OCI-LY3 (cell line): ENCODE results near the gene GDPGP1.

ENCODE experiments used
- EZH2phosphoT487 ChIP-seq: fragments of 200-600 bp; shearing (Covaris generic); IDR thresholded peaks from 2 replicates; pipeline ENCODE4 v1.6.1; 2018; ENCODE audit warnings: antibody characterized with exemption, mixed run types, low read depth
- TF ChIP-seq, protein P1 (sequence below): fragments of 200-600, 300-600 bp; sonication (generic); IDR thresholded peaks from 2 replicates; pipeline ENCODE4 v1.5.1; 2014; ENCODE audit warnings: antibody characterized with exemption, low read length, low read depth

DNA sequence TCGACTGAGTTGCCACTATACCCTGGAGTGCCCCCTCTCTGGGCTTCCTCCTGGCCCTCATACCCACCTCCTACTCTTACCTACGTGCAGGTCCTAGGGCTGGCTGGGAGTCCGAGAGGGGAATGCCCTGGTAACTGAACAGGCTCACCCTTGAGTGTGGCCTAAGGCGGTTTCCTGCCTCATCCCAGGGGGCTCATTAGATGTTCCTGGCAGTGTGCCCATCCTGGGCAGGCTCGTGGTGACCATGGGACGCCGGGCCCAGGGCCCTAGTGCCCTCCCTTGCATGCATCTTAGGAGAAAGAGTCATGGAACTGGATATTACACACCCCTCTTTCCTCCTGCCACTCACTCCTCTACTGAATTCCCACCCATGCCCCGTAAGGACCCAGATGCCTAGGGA is 30.1 kb upstream of the GDPGP1 start:
- TF ChIP-seq, protein P1, sequence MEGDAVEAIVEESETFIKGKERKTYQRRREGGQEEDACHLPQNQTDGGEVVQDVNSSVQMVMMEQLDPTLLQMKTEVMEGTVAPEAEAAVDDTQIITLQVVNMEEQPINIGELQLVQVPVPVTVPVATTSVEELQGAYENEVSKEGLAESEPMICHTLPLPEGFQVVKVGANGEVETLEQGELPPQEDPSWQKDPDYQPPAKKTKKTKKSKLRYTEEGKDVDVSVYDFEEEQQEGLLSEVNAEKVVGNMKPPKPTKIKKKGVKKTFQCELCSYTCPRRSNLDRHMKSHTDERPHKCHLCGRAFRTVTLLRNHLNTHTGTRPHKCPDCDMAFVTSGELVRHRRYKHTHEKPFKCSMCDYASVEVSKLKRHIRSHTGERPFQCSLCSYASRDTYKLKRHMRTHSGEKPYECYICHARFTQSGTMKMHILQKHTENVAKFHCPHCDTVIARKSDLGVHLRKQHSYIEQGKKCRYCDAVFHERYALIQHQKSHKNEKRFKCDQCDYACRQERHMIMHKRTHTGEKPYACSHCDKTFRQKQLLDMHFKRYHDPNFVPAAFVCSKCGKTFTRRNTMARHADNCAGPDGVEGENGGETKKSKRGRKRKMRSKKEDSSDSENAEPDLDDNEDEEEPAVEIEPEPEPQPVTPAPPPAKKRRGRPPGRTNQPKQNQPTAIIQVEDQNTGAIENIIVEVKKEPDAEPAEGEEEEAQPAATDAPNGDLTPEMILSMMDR: no peak
- no peak for TF ChIP-seq EZH2phosphoT487
